ENCODE measurements around the gene ATP9A.
"Not testable (repeated sequence)": the region's sequence is repeated elsewhere in the genome, so short reads cannot be mapped to it uniquely, and the experiment has no call there.

- not testable (repeated sequence) for TF ChIP-seq CTCF, POLR2A (IDR thresholded peaks at IDR 0.05)
Observed at GRCh38 chr20:51723026-51723425, 45.2 kb downstream of the ATP9A start.
